Fibroblast of lung (primary cell): ENCODE data around the gene MCM8. TPM values are rescaled to one million over a fixed set of nuclear protein-coding genes. Genes with fewer than 3 reads are reported as not detected.

Experiments used
- DNase-seq, 2 donors: peaks; one replicate each; pipeline versions ENCODE4 v3.0.0 to v3.0.0-alpha.2; 2010; ENCODE audit warnings: low read depth in 2 of 2
- H2AFZ ChIP-seq: 2 replicates; pipeline ENCODE4 v1.5.1; 2012; ENCODE audit warnings: low read length, control low read depth, inconsistent platforms
- H3K27ac ChIP-seq: 2 replicates; pipeline ENCODE4 v1.5.1; 2011; ENCODE audit warnings: low read length, control low read depth; ENCODE audit not compliant: insufficient read depth
- H3K27me3 ChIP-seq: 2 replicates; pipeline ENCODE4 v1.5.1; 2011; ENCODE audit warnings: mild to moderate bottlenecking, low read length; ENCODE audit not compliant: control insufficient read depth, insufficient read depth
- H3K36me3 ChIP-seq: 2 replicates; pipeline ENCODE4 v1.5.1; 2011; ENCODE audit warnings: low read length; ENCODE audit not compliant: control insufficient read depth, insufficient read depth
- H3K4me1 ChIP-seq: 2 replicates; pipeline ENCODE4 v1.5.1; 2011; ENCODE audit warnings: low read length; ENCODE audit not compliant: control insufficient read depth, insufficient read depth; ENCODE audit errors: extremely low read depth
- H3K4me2 ChIP-seq: 2 replicates; pipeline ENCODE4 v1.5.1; 2011; ENCODE audit warnings: low read length, control low read depth; ENCODE audit not compliant: insufficient read depth; ENCODE audit errors: extremely low read depth
- H3K4me3 ChIP-seq, 4 experiments: fragments of 200-600 bp in 1 of 4; sonication (generic) in 1 of 4; replicated peaks in 1 of 4; 2 replicates each; pipeline ENCODE4 v1.5.1; 2011 to 2016; ENCODE audit warnings: low read length in 4 of 4, low read depth in 3 of 4, mild to moderate bottlenecking in 3 of 4, control low read depth in 2 of 4, inconsistent platforms in 1 of 4, mixed read lengths in 1 of 4; ENCODE audit not compliant: insufficient read depth in 1 of 4; ENCODE audit errors: control extremely low read depth in 1 of 4
- H3K79me2 ChIP-seq: 2 replicates; pipeline ENCODE4 v1.5.1; 2012; ENCODE audit warnings: mild to moderate bottlenecking, low read length, inconsistent platforms; ENCODE audit not compliant: control insufficient read depth, insufficient read depth
- H3K9ac ChIP-seq: 2 replicates; pipeline ENCODE4 v1.5.1; 2011; ENCODE audit warnings: mild to moderate bottlenecking, low read length, control low read depth; ENCODE audit not compliant: insufficient read depth
- H3K9me3 ChIP-seq: 2 replicates; pipeline ENCODE4 v1.5.1; 2012; ENCODE audit warnings: low read depth, low read length; ENCODE audit not compliant: control insufficient read depth, insufficient read depth
- H4K20me1 ChIP-seq: 2 replicates; pipeline ENCODE4 v1.5.1; 2011; ENCODE audit warnings: low read length; ENCODE audit not compliant: control insufficient read depth, insufficient read depth; ENCODE audit errors: extremely low read depth
- CTCF ChIP-seq, 2 donors: IDR thresholded peaks in 1 of 2; conservative IDR thresholded peaks in 1 of 2; 1 replicate in 1 of 2; 2 replicates in 1 of 2; pipeline ENCODE4 v1.5.1; 2011 to 2012; ENCODE audit warnings: low read length in 2 of 2, control low read depth in 1 of 2, inconsistent platforms in 1 of 2, low read depth in 1 of 2, mild to moderate bottlenecking in 1 of 2
- EZH2 ChIP-seq: IDR thresholded peaks from 2 replicates; pipeline ENCODE4 v1.5.1; 2012; ENCODE audit warnings: low read length, control low read depth, mild to moderate bottlenecking; ENCODE audit errors: missing control alignments
- polyA plus RNA-seq, 2 donors: library from polyadenylated mRNA; depleted of rRNA in 1 of 2; stranded (reverse) in 1 of 2; unstranded in 1 of 2; fragments of >200 nt; gene quantifications; 2 replicates each; pipeline ENCODE4 v1.2.1, GENCODE V29; 2011 to 2012; ENCODE audit warnings: missing spikeins in 1 of 2
- total RNA-seq: library from RNA; depleted of rRNA; stranded (reverse); fragments of >200 nt; gene quantifications from 2 replicates; pipeline ENCODE4 v1.2.1, GENCODE V29; 2014

Gene MCM8
- total and polyA plus RNA-seq, 2 donors (not counting 1 experiment from before 2014, with no cell fraction given): 4.8 to 5.4 TPM

GRCh38 chr20:6034134-6034969 lies 83.9 kb downstream of the MCM8 start:
- Histone ChIP-seq H3K9me3 (no peaks in the 10 kb centered on the region), H2AFZ (no peak overlapping the region), H3K4me2 (no peak overlapping the region), H3K27ac (no peak overlapping the region), H3K4me3 (no peak overlapping the region), H3K4me1 (no peaks in the 10 kb centered on the region), H3K79me2 (no peaks in the 10 kb centered on the region), H3K27me3 (no peaks in the 10 kb centered on the region), H3K36me3 (peaks cover 2% of the 10 kb centered on the region), H4K20me1 (no peaks in the 10 kb centered on the region), H3K9ac (no peak overlapping the region)
- peak; percentile 28 to 60 for DNase-seq
- TF ChIP-seq CTCF (conservative IDR thresholded peaks at IDR 0.05 in 1 of 2, IDR thresholded peaks at IDR 0.05 in 1 of 2; ENCODE audit: low read depth in 1 of 2, low read length in 2 of 2) (no peak), EZH2 (no peak)

- Histone ChIP-seq H3K27ac (no peak overlapping the region), H3K27me3 (no peaks in the 10 kb centered on the region), H3K36me3 (peaks cover 3% of the 10 kb centered on the region), H3K4me3 (no peak overlapping the region), H3K79me2 (no peaks in the 10 kb centered on the region), H4K20me1 (no peaks in the 10 kb centered on the region), H3K9me3 (no peaks in the 10 kb centered on the region), H3K4me1 (no peaks in the 10 kb centered on the region), H3K4me2 (no peak overlapping the region), H3K9ac (no peak overlapping the region), H2AFZ (no peak overlapping the region)
- TF ChIP-seq CTCF (conservative IDR thresholded peaks at IDR 0.05 in 1 of 2, IDR thresholded peaks at IDR 0.05 in 1 of 2; ENCODE audit: low read depth in 1 of 2, low read length in 2 of 2) (no peak), EZH2 (no peak)
- DNase-seq: no peak
Measured at GRCh38 chr20:6036213-6036612, 85.8 kb downstream of the MCM8 start.

- Histone ChIP-seq H2AFZ (no peak overlapping the region), H3K4me1 (no peaks in the 10 kb centered on the region), H3K9ac (no peak overlapping the region), H3K4me2 (no peak overlapping the region), H3K79me2 (no peaks in the 10 kb centered on the region), H3K27me3 (no peaks in the 10 kb centered on the region), H3K36me3 (peaks cover 7% of the 10 kb centered on the region), H3K27ac (no peak overlapping the region), H3K9me3 (no peaks in the 10 kb centered on the region), H4K20me1 (no peaks in the 10 kb centered on the region), H3K4me3 (no peak overlapping the region)
- TF ChIP-seq EZH2: no peak
- TF ChIP-seq CTCF (conservative IDR thresholded peaks at IDR 0.05 in 1 of 2, IDR thresholded peaks at IDR 0.05 in 1 of 2; ENCODE audit: low read depth in 1 of 2, low read length in 2 of 2): no peak
- DNase-seq: no peak
Measured at GRCh38 chr20:6037082-6037481, 86.6 kb downstream of the MCM8 start.
